ENCODE measurements around the gene EFNA2. TPM values are rescaled to one million over a fixed set of nuclear protein-coding genes. Genes with fewer than 3 reads are reported as not detected.
"Not testable (repeated sequence)": the region's sequence is repeated elsewhere in the genome, so short reads cannot be mapped to it uniquely, and the experiment has no call there.

The EFNA2 gene
- total RNA-seq, 2 experiments from 2014 or later: not detected

GRCh38 chr19:1316466-1316865, 30.8 kb downstream of the EFNA2 start:
- Mint-ChIP-seq H3K36me3 (ENCODE audit: low read depth) (no peaks in the 10 kb centered on the region), H3K27me3 (peaks cover 25% of the 10 kb centered on the region), H3K9me3 (no peaks in the 10 kb centered on the region), H3K4me1 (ENCODE audit: low read depth) (no peaks in the 10 kb centered on the region), H3K4me3 (no peak overlapping the region), H3K27ac (no peak overlapping the region)
- ATAC-seq: no peak
- CTCF ChIA-PET: interaction anchor here (0.6 to 1.4 kb wide), 5 partner anchors 18 to 72 kb away, joined by 3 to 4 read pairs (median 3); a partner anchor contains a TSS
- intact Hi-C loops (cut with micrococcal nuclease): no loop called here
- DNase-seq: no peak
- POLR2A ChIA-PET: interaction anchor here (1.0 kb wide), 1 partner anchor 11 kb away, joined by 3 read pairs; no protein-coding TSS in a partner anchor
- TF ChIP-seq CTCF (IDR thresholded peaks at IDR 0.05): no peak

- Mint-ChIP-seq H3K36me3 (ENCODE audit: low read depth) (no peaks in the 10 kb centered on the region), H3K9me3 (no peaks in the 10 kb centered on the region), H3K27me3 (peaks cover 26% of the 10 kb centered on the region), H3K4me3 (no peak overlapping the region), H3K27ac (no peak overlapping the region), H3K4me1 (ENCODE audit: low read depth) (no peaks in the 10 kb centered on the region)
- ATAC-seq (no peak), DNase-seq (no peak)
- intact Hi-C loops (cut with micrococcal nuclease): no loop called here
- ChIA-PET POLR2A (no interaction called here), CTCF (interaction anchor here (0.7 to 1.4 kb wide), 3 partner anchors 73 to 1987 kb away, joined by 3 read pairs; no protein-coding TSS in a partner anchor)
- TF ChIP-seq CTCF (IDR thresholded peaks at IDR 0.05): no peak
Measured at GRCh38 chr19:1317274-1318003, 31.8 kb downstream of the EFNA2 start.

GRCh38 chr19:1318678-1319471, 33.2 kb downstream of the EFNA2 start:
- Mint-ChIP-seq H3K4me3 (no peak overlapping the region), H3K9me3 (no peaks in the 10 kb centered on the region), H3K36me3 (ENCODE audit: low read depth) (no peaks in the 10 kb centered on the region), H3K27ac (no peak overlapping the region), H3K4me1 (ENCODE audit: low read depth) (no peaks in the 10 kb centered on the region), H3K27me3 (peaks cover 33% of the 10 kb centered on the region)
- ChIA-PET CTCF (interaction anchor here (1.4 kb wide), 1 partner anchor 227 kb away, joined by 3 read pairs; no protein-coding TSS in a partner anchor), POLR2A (no interaction called here)
- no peak for TF ChIP-seq CTCF (IDR thresholded peaks at IDR 0.05)
- DNase-seq: no peak
- ATAC-seq: no peak
- intact Hi-C loops (cut with micrococcal nuclease): no loop called here

GRCh38 chr19:1320282-1320650, 34.6 kb downstream of the EFNA2 start:
- H3K4me1 Mint-ChIP-seq (ENCODE audit: low read depth); H3K36me3 Mint-ChIP-seq (ENCODE audit: low read depth); intact Hi-C loops (cut with micrococcal nuclease); CTCF ChIA-PET; ATAC-seq; H3K9me3 Mint-ChIP-seq; DNase-seq; POLR2A ChIA-PET; H3K4me3 Mint-ChIP-seq; H3K27ac Mint-ChIP-seq: not testable (repeated sequence)
- H3K27me3 Mint-ChIP-seq: peaks cover 40% of the 10 kb centered on the region

- Mint-ChIP-seq H3K27ac (no peak overlapping the region), H3K4me3 (no peak overlapping the region), H3K9me3 (no peaks in the 10 kb centered on the region), H3K4me1 (ENCODE audit: low read depth) (no peaks in the 10 kb centered on the region), H3K27me3 (peaks cover 39% of the 10 kb centered on the region), H3K36me3 (ENCODE audit: low read depth) (no peaks in the 10 kb centered on the region)
- ATAC-seq (no peak), DNase-seq (no peak)
- no peak for TF ChIP-seq CTCF (IDR thresholded peaks at IDR 0.05)
- intact Hi-C loops (cut with micrococcal nuclease): no loop called here
- POLR2A ChIA-PET: no interaction called here
- CTCF ChIA-PET: no interaction called here
Measured at GRCh38 chr19:1321539-1321938, 35.9 kb downstream of the EFNA2 start.

Data from activated CD8-positive, alpha-beta T cell treated with anti-CD3 and anti-CD28 coated beads for 36 hours (primary cell).